Mucosa of descending colon (tissue), 3 donors: ENCODE data around the gene FLACC1. TPM values are rescaled to one million over a fixed set of nuclear protein-coding genes. Genes with fewer than 3 reads are reported as not detected.

ENCODE experiments used
- ATAC-seq: fragments of 200-7000 bp; cut with Tn5 transposase; one replicate; pipeline ENCODE4 v1.9.1; 2020; ENCODE audit warnings: mild to moderate bottlenecking, moderate library complexity
- DNase-seq, 3 donors: peaks; one replicate each; pipeline ENCODE4 v3.0.0-alpha.2; 2020
- H3K36me3 ChIP-seq: fragments of 200-600 bp; one replicate; pipeline ENCODE4 v1.8.0; 2021; ENCODE audit warnings: low read depth, mild to moderate bottlenecking
- H3K4me1 ChIP-seq: fragments of 200-600 bp; one replicate; pipeline ENCODE4 v1.8.0; 2021; ENCODE audit warnings: low read depth, mild to moderate bottlenecking
- H3K4me3 ChIP-seq: fragments of 200-600 bp; one replicate; pipeline ENCODE4 v1.8.0; 2021; ENCODE audit warnings: mild to moderate bottlenecking
- H3K9me3 ChIP-seq: fragments of 200-600 bp; one replicate; pipeline ENCODE4 v1.8.0; 2021; ENCODE audit warnings: mild to moderate bottlenecking
- CTCF ChIP-seq: fragments of 200-600 bp; IDR thresholded peaks from one replicate; pipeline ENCODE4 v1.8.0; 2022; ENCODE audit warnings: antibody characterized with exemption, mild to moderate bottlenecking
- intact Hi-C, 2 donors: fragments of 100-400 bp; cut with DNase I in 1 of 2; cut with micrococcal nuclease in 1 of 2; formaldehyde crosslinking; loops; one replicate each; pipeline versions ENCODE4 v1.11.0 to v1.11.1; 2022; cut with DNase I, micrococcal nuclease
- total RNA-seq, 3 donors: library from RNA; stranded (reverse); fragmentation: NEBNext Ultra II Directional in 2 of 3; extraction: Animal tissue kit (Norgen Biotek cat#: 25700) in 2 of 3; gene quantifications; one replicate each; pipeline versions ENCODE4 v1.2.1 to v1.2.4, GENCODE V29; 2021 to 2023
- donor health status: DM: no; HTN: no; CAD: no; lungs with moderate emphysema.
- donor health status: DM: no; HTN: no; CAD: no.
- donor health status: DM: no; HTN: yes; CAD: no.

Gene FLACC1
- total RNA-seq, 3 donors from 2014 or later: 0.93 to 3.5 (median 2.1) TPM

- DNase-seq (no peak), ATAC-seq (no peak)
- Histone ChIP-seq H3K36me3 (no peaks in the 10 kb centered on the region), H3K4me1 (no peaks in the 10 kb centered on the region), H3K4me3 (no peak overlapping the region), H3K9me3 (no peaks in the 10 kb centered on the region)
- intact Hi-C loops: no loop called here
- TF ChIP-seq CTCF: no peak
Observed at GRCh38 chr2:201267278-201268030, 89.7 kb downstream of the FLACC1 start.

DNA sequence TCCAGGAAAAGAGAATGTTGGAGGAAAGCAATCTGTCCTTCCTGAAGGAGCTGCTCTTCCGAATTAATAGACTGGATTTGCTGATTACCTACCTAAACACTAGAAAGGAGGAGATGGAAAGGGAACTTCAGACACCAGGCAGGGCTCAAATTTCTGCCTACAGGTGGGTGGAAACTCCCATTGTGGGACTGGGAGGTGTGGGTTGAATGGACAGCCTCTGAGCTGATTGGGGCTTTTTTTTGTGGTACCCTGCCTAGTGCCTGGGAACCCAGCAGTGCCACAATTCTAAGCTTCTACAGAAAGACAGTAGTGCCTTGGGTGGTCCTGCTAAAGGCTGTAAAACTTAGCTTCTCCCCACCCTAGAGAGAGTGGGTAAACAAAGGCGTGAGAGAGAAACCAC is 90.5 kb downstream of the FLACC1 start:
- TF ChIP-seq CTCF: no peak
- intact Hi-C loops: no loop called here
- Histone ChIP-seq H3K9me3 (no peaks in the 10 kb centered on the region), H3K4me3 (no peak overlapping the region), H3K4me1 (no peaks in the 10 kb centered on the region), H3K36me3 (no peaks in the 10 kb centered on the region)
- DNase-seq (no peak), ATAC-seq (no peak)

- no peak for DNase-seq
- Histone ChIP-seq H3K4me3 (no peak overlapping the region), H3K9me3 (no peaks in the 10 kb centered on the region), H3K36me3 (no peaks in the 10 kb centered on the region), H3K4me1 (peaks cover 7% of the 10 kb centered on the region)
- ATAC-seq: no peak
- intact Hi-C loops: no loop called here
- TF ChIP-seq CTCF: no peak
Observed at GRCh38 chr2:201264472-201265173, 92.5 kb downstream of the FLACC1 start.

- Histone ChIP-seq H3K36me3 (no peaks in the 10 kb centered on the region), H3K4me1 (peaks cover 13% of the 10 kb centered on the region)
Observed at GRCh38 chr2:201263779-201264178, 93.4 kb downstream of the FLACC1 start.

DNA sequence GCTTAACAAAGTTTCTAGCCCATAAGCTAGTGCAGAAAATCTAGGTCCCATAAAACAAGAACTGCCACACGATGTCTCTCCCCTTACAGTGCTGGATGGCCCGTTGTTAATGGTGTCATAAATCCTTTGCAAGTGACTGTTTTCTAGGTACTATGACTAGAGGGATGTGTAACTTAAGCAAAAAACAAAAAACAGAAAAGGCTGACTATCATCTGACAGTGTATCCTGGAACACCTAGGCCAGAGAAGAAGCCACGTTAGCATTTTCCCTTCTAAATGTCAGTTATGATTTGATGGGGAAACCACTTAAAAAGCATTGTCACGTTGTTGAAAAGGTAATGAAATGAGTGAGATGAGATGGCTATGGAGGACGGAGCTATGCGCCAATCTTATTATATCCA is 94.4 kb downstream of the FLACC1 start:
- no peaks in the 10 kb centered on the region for H3K9me3 ChIP-seq
- ATAC-seq: no peak
- H3K4me1 ChIP-seq: peaks cover 13% of the 10 kb centered on the region
- DNase-seq: no peak
- H3K4me3 ChIP-seq: no peak overlapping the region
- no peak for TF ChIP-seq CTCF
- H3K36me3 ChIP-seq: no peaks in the 10 kb centered on the region
- intact Hi-C loops: no loop called here

More at GRCh38 chr2:201263779-201264178, 93.4 kb downstream of the FLACC1 start:
- Histone ChIP-seq H3K4me3 (no peak overlapping the region), H3K9me3 (no peaks in the 10 kb centered on the region)
- intact Hi-C loops: no loop called here
- TF ChIP-seq CTCF: no peak
- DNase-seq (no peak), ATAC-seq (no peak)
